ENCODE results near the gene CXCR5.

CXCR5 gene

GRCh38 chr11:118928870-118929500 lies 45.3 kb downstream of the CXCR5 start:
- peak; percentile 67 for DNase-seq

DNA sequence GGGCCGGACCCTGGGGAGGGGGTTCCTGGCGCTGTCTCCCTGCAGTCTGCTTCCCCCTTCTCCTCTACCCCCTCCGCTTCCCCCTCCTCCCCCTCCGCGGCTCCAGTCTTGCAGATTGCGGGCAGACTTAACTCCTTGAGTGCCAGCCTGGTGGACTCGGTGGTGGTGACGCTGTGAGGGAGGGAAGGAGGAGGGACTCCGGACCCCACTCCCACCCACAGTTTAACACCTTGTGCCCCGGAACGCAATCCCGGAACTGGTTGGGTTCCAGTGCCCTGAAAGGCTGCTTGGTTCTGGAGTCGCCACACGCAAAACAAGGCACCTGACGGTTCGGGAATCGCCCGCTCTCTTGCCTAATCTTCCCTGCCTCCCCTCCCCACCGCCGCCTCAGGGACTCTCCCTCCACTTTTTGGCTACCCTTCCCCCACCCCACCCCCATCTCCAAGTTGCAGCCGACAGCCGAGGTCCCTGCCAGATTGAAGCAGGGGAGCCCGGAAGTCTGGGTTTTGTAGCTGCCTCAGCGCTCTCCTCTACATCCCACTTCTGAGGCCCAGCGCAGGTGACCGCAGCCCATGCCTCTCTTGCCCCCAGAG lies 45.9 kb downstream of the CXCR5 start:
- peak; percentile 92 for DNase-seq

GRCh38 chr11:118930094-118930712 lies 46.5 kb downstream of the CXCR5 start:
- peak; percentile 68 for DNase-seq

DNA sequence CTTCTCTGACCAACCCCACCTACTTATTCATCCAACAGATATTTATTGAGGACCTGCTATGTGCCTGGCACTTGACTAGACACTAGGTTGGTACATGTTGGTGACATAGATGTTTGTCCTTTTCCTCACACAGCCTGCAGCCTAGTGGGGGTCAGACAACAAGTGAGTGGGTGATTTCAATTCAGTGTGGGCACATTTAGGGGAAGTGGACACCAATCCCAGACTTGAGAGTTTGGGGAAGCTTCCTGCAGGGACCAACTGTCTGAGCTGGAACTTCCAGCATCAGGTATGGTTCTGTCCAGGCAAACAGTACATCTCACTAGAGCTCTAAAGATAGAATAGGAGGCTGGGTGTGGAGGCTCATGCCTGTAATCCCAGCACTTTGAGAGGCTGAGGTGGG lies 47.9 kb downstream of the CXCR5 start:
- DNase-seq, result no peak

GRCh38 chr11:118933486-118933885 lies 49.8 kb downstream of the CXCR5 start:
- DNase-seq, result no peak

DNA sequence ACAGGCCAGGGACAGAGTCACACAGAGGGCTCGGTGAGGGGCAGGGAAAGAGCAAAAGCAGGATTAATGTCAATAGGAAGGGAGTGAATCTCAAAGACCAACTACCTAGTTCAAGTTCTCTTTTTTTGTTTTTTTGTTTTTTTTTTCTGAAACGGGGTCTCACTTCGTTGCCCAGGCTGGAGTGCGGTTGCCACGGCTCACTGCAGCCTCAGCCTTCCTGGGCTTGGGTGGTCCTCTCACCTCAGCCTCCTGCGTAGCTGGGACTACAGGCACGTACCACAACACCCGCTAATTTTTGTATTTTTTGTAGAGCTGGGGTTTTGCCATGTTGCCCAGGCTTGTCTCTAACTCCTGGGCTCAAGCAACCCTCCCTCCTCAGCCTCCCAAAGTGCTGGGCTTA lies 51.7 kb downstream of the CXCR5 start:
- no peak for DNase-seq

GRCh38 chr11:118938491-118939403 lies 55.1 kb downstream of the CXCR5 start:
- DNase-seq, result peak; percentile 85

DNA sequence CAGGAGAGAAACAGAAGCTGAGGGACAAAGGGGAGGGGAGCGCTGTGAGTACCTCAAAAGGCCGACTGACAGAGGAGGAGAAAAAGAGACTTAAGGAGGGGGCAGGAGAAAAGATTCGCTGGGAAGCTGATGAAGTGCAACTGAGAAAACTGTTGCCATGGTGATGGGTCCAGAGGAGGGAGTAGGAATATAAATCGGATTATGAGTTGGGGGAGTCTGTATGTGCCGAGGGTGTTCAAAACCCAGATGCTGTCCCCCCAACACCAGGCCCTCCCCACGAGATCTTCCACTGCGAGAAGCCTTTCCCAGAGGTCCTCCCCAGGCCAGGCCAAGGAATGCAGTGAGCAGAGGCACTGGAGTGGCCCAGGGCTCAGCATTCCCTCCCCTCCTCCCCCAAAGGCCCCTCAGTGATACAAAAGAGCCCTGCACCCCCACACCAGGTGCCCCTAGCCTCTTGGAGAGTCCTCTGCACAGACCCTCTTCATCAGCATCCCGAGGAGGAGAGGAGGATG lies 55.8 kb downstream of the CXCR5 start:
- DNase-seq, result no peak

- peak; percentile 70 for DNase-seq
Observed at GRCh38 chr11:118939953-118940598, 56.4 kb downstream of the CXCR5 start.

- no peak for DNase-seq
Observed at GRCh38 chr11:118947091-118947490, 63.4 kb downstream of the CXCR5 start.

Measured in fibroblast of skin of abdomen (primary cell).